HG02981 (cell line): Measurements from ENCODE around the gene GAS6.
"Not testable (repeated sequence)": the region's sequence is repeated elsewhere in the genome, so short reads cannot be mapped to it uniquely, and the experiment has no call there.

Source experiments
- ATAC-seq: cut with Tn5 transposase; IDR thresholded peaks from one replicate; pipeline ENCODE4 v1.9.1; 2021; ENCODE audit warnings: mild to moderate bottlenecking, moderate library complexity; ENCODE audit not compliant: unreplicated experiment

Gene GAS6

GRCh38 chr13:113863524-113864272, at the start of gene GAS6:
GAS6 (minus strand) TSS chr13:113864076; CDS start chr13:113863920, 156 bp downstream.
- ATAC-seq: no peak

- not testable (repeated sequence) for ATAC-seq
These were observed 49.5 kb upstream of the GAS6 start for GRCh38 chr13:113913408-113913807.

GRCh38 chr13:113912596-113912995, 48.7 kb upstream of the GAS6 start:
- ATAC-seq: no peak

- ATAC-seq: no peak
These were observed 44.0 kb upstream of the GAS6 start for GRCh38 chr13:113907635-113908617.

GRCh38 chr13:113906571-113906970, 42.7 kb upstream of the GAS6 start:
- ATAC-seq: no peak

GRCh38 chr13:113905942-113906341, 42.1 kb upstream of the GAS6 start:
- ATAC-seq: no peak

GRCh38 chr13:113905018-113905417, 41.1 kb upstream of the GAS6 start:
- ATAC-seq: no peak

GRCh38 chr13:113904411-113904810, 40.5 kb upstream of the GAS6 start:
- no peak for ATAC-seq

- ATAC-seq: no peak
These were observed 40.0 kb upstream of the GAS6 start for GRCh38 chr13:113903912-113904311.

- ATAC-seq: no peak
These were observed 39.3 kb upstream of the GAS6 start for GRCh38 chr13:113902986-113903775.

GRCh38 chr13:113902481-113902880, 38.6 kb upstream of the GAS6 start:
- ATAC-seq: no peak

GRCh38 chr13:113901642-113902041, 37.8 kb upstream of the GAS6 start:
- no peak for ATAC-seq

- no peak for ATAC-seq
These were observed 37.4 kb upstream of the GAS6 start for GRCh38 chr13:113901231-113901630.

GRCh38 chr13:113900646-113901045, 36.8 kb upstream of the GAS6 start:
- no peak for ATAC-seq

GRCh38 chr13:113898391-113898790, 34.5 kb upstream of the GAS6 start:
- no peak for ATAC-seq

GRCh38 chr13:113897966-113898365, 34.1 kb upstream of the GAS6 start:
- ATAC-seq: no peak

- ATAC-seq: no peak
These were observed 33.3 kb upstream of the GAS6 start for GRCh38 chr13:113897161-113897560.

GRCh38 chr13:113895436-113895835, 31.6 kb upstream of the GAS6 start:
- ATAC-seq: no peak

- ATAC-seq: no peak
These were observed 27.1 kb upstream of the GAS6 start for GRCh38 chr13:113890774-113891480.

- no peak for ATAC-seq
These were observed 25.6 kb upstream of the GAS6 start for GRCh38 chr13:113889467-113889866.
